B cell (primary cell): ENCODE data around the gene TSPAN14. TPM values are rescaled to one million over a fixed set of nuclear protein-coding genes. Genes with fewer than 3 reads are reported as not detected.

Experiments
- ATAC-seq: fragments of 200-7000 bp; cut with Tn5 transposase; one replicate; pipeline ENCODE4 v1.10.0; 2021; ENCODE audit warnings: low read depth, mild to moderate bottlenecking, moderate number of reproducible peaks, moderate library complexity
- CTCF ChIA-PET: fragments of 350-600 bp; sonication (Branson Sonifier 250); formaldehyde crosslinking; loops from one replicate; lab custom pipeline; 2021; ENCODE audit warnings: antibody characterized with exemption, inconsistent platforms; lab: Charles Lee
- POLR2A ChIA-PET: fragments of 350-600 bp; sonication (Branson Sonifier 250); formaldehyde crosslinking; loops from one replicate; lab custom pipeline; 2021; ENCODE audit warnings: antibody characterized with exemption; lab: Charles Lee
- DNase-seq: peaks from one replicate; pipeline ENCODE4 v3.0.0; 2013
- H2AFZ ChIP-seq: 2 replicates; pipeline ENCODE4 v1.6.1; 2012; ENCODE audit warnings: mild to moderate bottlenecking, low read depth, low read length; ENCODE audit not compliant: insufficient read depth, poor library complexity, severe bottlenecking
- H3K27ac ChIP-seq, 2 donors: 1 replicate in 1 of 2; 2 replicates in 1 of 2; pipeline ENCODE4 v1.5.1; 2012 to 2013; ENCODE audit warnings: low read length in 2 of 2, mild to moderate bottlenecking in 2 of 2, moderate library complexity in 1 of 2
- H3K27me3 ChIP-seq, 4 experiments: fragments of 200-600 bp in 1 of 4; sonication (generic) in 1 of 4; replicated peaks in 1 of 4; 1 replicate in 2 of 4; 2 replicates in 2 of 4; pipeline versions ENCODE4 v1.6.1 to v1.7.0; 2013 to 2016; ENCODE audit warnings: low read length in 3 of 4, mild to moderate bottlenecking in 2 of 4, mixed read lengths in 1 of 4, moderate library complexity in 1 of 4; ENCODE audit not compliant: insufficient read depth in 4 of 4, control insufficient read depth in 3 of 4; ENCODE audit errors: control extremely low read depth in 1 of 4
- H3K36me3 ChIP-seq, 2 experiments: replicated peaks in 1 of 2; 1 replicate in 1 of 2; 2 replicates in 1 of 2; pipeline versions ENCODE4 v1.6.1 to v1.7.1; 2013; ENCODE audit warnings: low read length in 1 of 2; ENCODE audit not compliant: insufficient read depth in 2 of 2, control insufficient read depth in 1 of 2; ENCODE audit errors: control extremely low read depth in 1 of 2, extremely low read depth in 1 of 2
- H3K4me1 ChIP-seq, 2 donors: fragments of 200-600 bp in 1 of 2; sonication (generic) in 1 of 2; 1 replicate in 1 of 2; 2 replicates in 1 of 2; pipeline versions ENCODE4 v1.5.1 to v1.6.1; 2013 to 2017; ENCODE audit warnings: low read length in 2 of 2; ENCODE audit not compliant: control insufficient read depth in 2 of 2, insufficient read depth in 2 of 2
- H3K4me2 ChIP-seq: replicated peaks from 2 replicates; pipeline ENCODE3; 2012; ENCODE audit warnings: mild to moderate bottlenecking, low read depth, low read length; ENCODE audit not compliant: poor library complexity, severe bottlenecking
- H3K4me3 ChIP-seq, 5 experiments: fragments of 200-600 bp in 1 of 5; sonication (generic) in 1 of 5; 1 replicate in 3 of 5; 2 replicates in 2 of 5; pipeline versions ENCODE4 v1.5.1 to v1.7.0; 2011 to 2016; ENCODE audit warnings: low read length in 4 of 5, mild to moderate bottlenecking in 4 of 5, low read depth in 2 of 5, control low read depth in 1 of 5, moderate library complexity in 1 of 5; ENCODE audit not compliant: insufficient read depth in 1 of 5; ENCODE audit errors: control extremely low read depth in 1 of 5, extremely low read depth in 1 of 5
- H3K79me2 ChIP-seq: fragments of 200-600 bp; sonication (generic); one replicate; pipeline ENCODE4 v1.6.0; 2016; ENCODE audit warnings: low read length; ENCODE audit not compliant: control insufficient read depth, insufficient read depth
- H3K9ac ChIP-seq: fragments of 200-600 bp; sonication (generic); 2 replicates; pipeline ENCODE4 v1.6.1; 2017; ENCODE audit warnings: mild to moderate bottlenecking, low read length, moderate library complexity
- H3K9me3 ChIP-seq, 3 donors: one replicate each; pipeline versions ENCODE4 v1.6.1 to v1.7.1; 2013; ENCODE audit warnings: low read length in 2 of 3; ENCODE audit not compliant: control insufficient read depth in 2 of 3, insufficient read depth in 1 of 3; ENCODE audit errors: control extremely low read depth in 1 of 3
- H4K20me1 ChIP-seq: 2 replicates; pipeline ENCODE4 v1.6.0; 2012; ENCODE audit warnings: mild to moderate bottlenecking, low read length; ENCODE audit not compliant: insufficient read depth, control insufficient read depth, poor library complexity, severe bottlenecking
- H3K27ac Mint-ChIP-seq: one replicate; pipeline ENCODE4 v1.8.0; 2021; ENCODE audit warnings: mixed read lengths
- H3K27me3 Mint-ChIP-seq: one replicate; pipeline ENCODE4 v1.8.0; 2021; ENCODE audit warnings: mixed read lengths
- H3K4me1 Mint-ChIP-seq: one replicate; pipeline ENCODE4 v1.8.0; 2021; ENCODE audit warnings: mixed read lengths
- H3K4me3 Mint-ChIP-seq: one replicate; pipeline ENCODE4 v1.8.0; 2021; ENCODE audit warnings: mixed read lengths
- H3K9me3 Mint-ChIP-seq: one replicate; pipeline ENCODE4 v1.8.0; 2022; ENCODE audit warnings: mixed read lengths; ENCODE audit not compliant: insufficient read depth
- CTCF ChIP-seq: fragments of 200-600 bp; IDR thresholded peaks from one replicate; pipeline ENCODE4 v1.8.0; 2022; ENCODE audit warnings: antibody characterized with exemption, mild to moderate bottlenecking
- EZH2 ChIP-seq: IDR thresholded peaks from 2 replicates; pipeline ENCODE4 v1.6.1; 2012; ENCODE audit warnings: borderline replicate concordance, low read depth, mild to moderate bottlenecking, moderate library complexity, low read length; ENCODE audit not compliant: insufficient read depth, poor library complexity, severe bottlenecking
- WGBS: methylation state at CpG from one replicate; pipeline ENCODE4 v1.1.5; 2013; ENCODE audit warnings: missing lambda C conversion rate; ENCODE audit not compliant: insufficient coverage; 5-methylcytosine and 5-hydroxymethylcytosine counted together
- intact Hi-C: fragments of 100-400 bp; cut with micrococcal nuclease; formaldehyde crosslinking; loops from one replicate; pipeline ENCODE4 v1.10.0; 2022
- polyA plus RNA-seq: library from polyadenylated mRNA; depleted of rRNA; stranded (reverse); fragments of >200 nt; gene quantifications from 2 replicates; pipeline ENCODE4 v1.2.3, GENCODE V29; 2012
- total RNA-seq, 2 donors: library from RNA; stranded (reverse); fragments of 120-200 nt in 1 of 2; gene quantifications; 1 replicate in 1 of 2; 2 replicates in 1 of 2; pipeline versions ENCODE4 v1.2.3 to v1.2.4, GENCODE V29; 2013 to 2022

TSPAN14 gene
- total and polyA plus RNA-seq, 2 donors (not counting 1 experiment from before 2014, with no cell fraction given), result 27.8 to 55.3 TPM

GRCh38 chr10:80462981-80463741 lies 9.1 kb downstream of the TSPAN14 start:
- POLR2A ChIA-PET, result interaction anchor here (1.0 to 2.4 kb wide), 2 partner anchors 9 to 10 kb away, joined by 3 to 7 read pairs; partner anchors contain the start of gene TSPAN14
- Histone ChIP-seq H3K9ac (peak overlapping the region; percentile 7), H3K36me3 (no peaks in the 10 kb centered on the region), H3K27ac (peak overlapping the region; percentile 10 to 46), H3K27me3 (no peaks in the 10 kb centered on the region), H3K9me3 (no peaks in the 10 kb centered on the region), H3K4me1 (peaks cover 97 to 98% of the 10 kb centered on the region in 2 donors), H3K4me2 (peak overlapping the region; percentile 54), H3K79me2 (peaks cover 98% of the 10 kb centered on the region), H3K4me3 (peak overlapping the region in 1 of 5 experiments; percentile 4), H2AFZ (no peak overlapping the region), H4K20me1 (peaks cover 56% of the 10 kb centered on the region)
- CTCF ChIA-PET, result interaction anchor here (1.1 to 5.1 kb wide), 6 partner anchors 8 to 80 kb away, joined by 3 to 41 read pairs (median 6); no protein-coding TSS in a partner anchor
- peak overlapping the region; percentile 84 for H3K27ac Mint-ChIP-seq
- H3K4me1 Mint-ChIP-seq, result peaks cover 100% of the 10 kb centered on the region
- DNase-seq (peak; percentile 67), ATAC-seq (peak; percentile 55)
- intact Hi-C loops, result loop anchor here (1.0 kb wide), 2 partner anchors 9 kb away; partner anchors contain the start of gene TSPAN14
- WGBS, result 0% methylated on average over 2 of the region's 5 CpGs
- no peaks in the 10 kb centered on the region for H3K9me3 Mint-ChIP-seq
- TF ChIP-seq CTCF (no peak), EZH2 (no peak)
- peak overlapping the region; percentile 86 for H3K4me3 Mint-ChIP-seq
- H3K27me3 Mint-ChIP-seq, result no peaks in the 10 kb centered on the region

GRCh38 chr10:80463868-80464267 lies 9.8 kb downstream of the TSPAN14 start:
- Histone ChIP-seq H3K27me3 (no peaks in the 10 kb centered on the region), H3K4me2 (peak overlapping the region; percentile 54), H3K79me2 (peaks cover 98% of the 10 kb centered on the region), H3K9me3 (no peaks in the 10 kb centered on the region), H4K20me1 (peaks cover 58% of the 10 kb centered on the region), H3K9ac (peak overlapping the region; percentile 7), H3K27ac (no peak overlapping the region), H3K4me3 (no peak overlapping the region), H2AFZ (no peak overlapping the region), H3K4me1 (peaks cover 93 to 94% of the 10 kb centered on the region in 2 donors), H3K36me3 (peaks cover 0 to 4% of the 10 kb centered on the region in 2 experiments)
- no peak for TF ChIP-seq CTCF
- TF ChIP-seq EZH2, result no peak
- DNase-seq, result no peak
- CTCF ChIA-PET, result interaction anchor here (1.3 to 5.1 kb wide), 5 partner anchors 9 to 81 kb away, joined by 3 to 41 read pairs (median 8); no protein-coding TSS in a partner anchor
- 93% methylated on average over 9 of the region's 10 CpGs for WGBS
- Mint-ChIP-seq H3K4me1 (peaks cover 98% of the 10 kb centered on the region), H3K27me3 (no peaks in the 10 kb centered on the region), H3K4me3 (peak overlapping the region; percentile 86), H3K27ac (peak overlapping the region; percentile 84), H3K9me3 (no peaks in the 10 kb centered on the region)
- no peak for ATAC-seq
- intact Hi-C loops, result loop anchor here (1.0 kb wide), 2 partner anchors 8 to 10 kb away; partner anchors contain the start of gene TSPAN14
- POLR2A ChIA-PET, result interaction anchor here (1.0 to 2.4 kb wide), 2 partner anchors 9 kb away, joined by 3 to 7 read pairs; partner anchors contain the start of gene TSPAN14
